Measurements from ENCODE around the gene CD320.
A peak's percentile ranks its signal among the peaks of the same experiment; 100 is the strongest.

CD320 gene

DNA sequence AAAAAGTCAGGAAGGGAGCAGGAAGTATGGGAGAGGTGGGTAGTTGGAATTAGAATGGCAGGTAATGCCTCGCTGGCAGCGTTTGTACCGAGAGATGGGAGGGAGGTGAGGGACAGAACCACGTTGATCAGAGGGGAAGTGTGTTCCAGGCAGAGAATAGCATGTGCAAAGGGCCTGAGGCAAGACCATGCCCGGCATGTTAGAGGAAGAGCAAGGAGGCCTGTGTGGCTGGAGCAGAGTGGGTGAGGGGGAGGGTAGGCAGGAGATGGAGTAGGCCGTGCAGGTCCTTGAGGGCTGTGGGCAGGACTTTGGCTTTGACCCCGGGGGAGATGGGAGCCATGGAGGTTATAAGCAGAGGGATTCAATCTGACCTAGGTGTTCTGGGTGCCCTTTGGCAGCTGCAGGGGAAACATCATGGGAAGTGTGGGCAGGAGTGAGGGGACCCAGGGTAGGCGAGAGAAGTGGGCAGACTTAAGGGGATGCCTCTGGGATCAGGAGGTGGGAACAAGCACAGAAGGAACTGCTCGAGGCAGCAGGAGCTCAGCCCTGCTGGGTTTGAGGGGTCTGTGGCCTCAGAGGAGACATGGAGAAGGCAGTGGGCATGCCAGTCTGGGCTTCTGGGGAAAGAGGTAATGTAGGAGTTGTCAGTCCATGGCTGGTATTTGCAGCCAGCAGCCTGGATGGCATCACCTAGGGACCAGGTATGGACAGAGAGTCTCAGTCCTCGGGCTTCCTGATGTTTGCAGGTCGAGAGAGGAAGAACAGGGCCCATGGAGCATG lies 48.8 kb downstream of the CD320 start:
- peak in 3 of 10 donors; percentile 29 to 48 (median 32) for DNase-seq

DNA sequence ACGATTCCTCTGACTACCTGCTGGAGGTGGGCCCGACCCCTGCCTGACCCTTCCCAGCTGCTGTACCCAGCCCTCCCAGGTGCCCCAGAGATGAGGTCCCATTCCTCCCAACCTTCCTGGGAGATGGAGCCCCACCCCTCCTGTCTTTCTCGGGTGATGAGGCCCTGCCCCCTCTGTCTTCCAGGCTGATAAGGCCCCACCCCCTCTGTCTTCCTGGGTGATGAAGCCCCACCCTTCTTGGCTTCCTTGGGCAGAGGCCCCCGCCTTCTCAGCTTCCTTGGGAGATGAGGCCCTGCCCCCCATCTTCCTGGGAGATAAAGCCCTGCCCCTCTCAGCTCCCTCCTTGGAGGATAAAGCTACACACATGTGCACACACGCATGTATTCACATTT lies 51.1 kb downstream of the CD320 start:
- peak in 2 of 10 donors; percentile 26 to 35 for DNase-seq
- intact Hi-C loops (cut with DNase I), result loop anchor here (10.0 kb wide), 1 partner anchor 282 kb away; no protein-coding TSS in a partner anchor

More for the DNA sequence above, 48.8 kb downstream of the CD320 start:
- intact Hi-C loops (cut with DNase I), result loop anchor here (10.0 kb wide), 1 partner anchor 285 kb away; no protein-coding TSS in a partner anchor

DNA sequence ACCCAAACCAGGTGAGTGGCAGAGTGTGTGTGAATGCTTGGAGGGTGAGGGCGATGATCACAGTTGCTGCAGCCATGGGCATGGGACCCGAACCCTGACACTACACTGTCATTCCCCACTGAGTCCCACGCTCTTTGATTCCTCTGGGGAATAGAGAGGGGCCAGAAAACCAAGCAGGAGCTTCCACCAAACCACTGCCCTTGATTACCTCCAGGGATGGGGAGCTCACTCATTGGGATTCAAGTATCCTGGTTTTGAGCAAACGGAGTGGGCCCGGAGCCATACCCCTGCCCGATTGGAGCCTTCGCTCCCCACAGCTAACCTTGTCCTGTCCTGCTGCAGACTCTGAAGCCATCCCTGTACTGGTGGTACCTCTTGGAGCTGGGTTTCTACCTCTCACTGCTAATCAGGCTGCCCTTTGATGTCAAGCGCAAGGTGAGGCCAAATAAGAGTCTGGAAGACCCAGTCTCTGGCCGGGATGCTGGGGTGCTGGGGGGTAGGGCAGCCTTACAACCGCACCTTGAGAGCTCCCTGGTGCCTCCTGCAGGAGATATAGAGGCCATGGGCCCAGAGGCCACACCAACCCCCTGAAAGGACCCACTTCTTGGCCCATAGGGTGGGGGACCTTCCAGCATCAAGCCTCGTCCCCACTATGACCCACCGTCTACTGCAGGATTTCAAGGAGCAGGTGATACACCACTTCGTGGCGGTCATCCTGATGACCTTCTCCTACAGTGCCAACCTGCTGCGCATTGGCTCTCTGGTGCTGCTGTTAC lies 51.7 kb downstream of the CD320 start:
- peak in 3 of 10 donors; percentile 6 to 55 (median 43) for DNase-seq
- intact Hi-C loops (cut with DNase I), result loop anchor here (10.0 kb wide), 1 partner anchor 282 kb away; no protein-coding TSS in a partner anchor

DNA sequence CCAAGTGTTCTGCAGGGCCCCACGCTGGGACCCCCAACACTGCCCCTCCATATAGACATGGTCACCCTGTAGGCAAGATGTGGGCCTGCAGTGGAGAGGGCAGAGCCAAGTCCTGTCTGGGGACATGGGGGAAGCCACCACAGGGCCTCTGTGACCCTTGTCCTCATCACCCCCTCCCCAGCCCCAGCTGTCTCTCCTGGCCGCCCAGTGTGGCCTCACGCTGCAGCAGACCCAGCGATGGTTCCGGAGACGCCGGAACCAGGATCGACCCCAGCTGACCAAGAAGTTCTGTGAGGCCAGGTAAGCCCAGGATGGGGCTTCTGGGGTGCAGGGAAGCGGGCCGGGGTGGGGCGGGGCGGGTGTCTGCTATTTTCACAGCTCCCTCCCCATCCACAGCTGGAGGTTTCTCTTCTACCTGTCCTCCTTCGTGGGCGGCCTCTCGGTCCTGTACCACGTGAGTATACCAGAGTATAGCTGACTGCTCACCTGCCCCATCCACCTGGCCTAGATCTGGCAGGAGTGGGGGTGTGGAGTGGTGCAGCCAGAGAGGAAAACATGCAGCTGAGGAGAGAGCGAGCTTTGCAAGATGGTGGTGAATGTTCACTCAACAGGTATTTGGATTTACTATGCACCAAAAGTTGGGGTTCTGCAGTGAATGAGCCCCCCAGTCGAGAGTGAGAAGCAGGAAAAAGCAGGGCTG lies 52.6 kb downstream of the CD320 start:
- intact Hi-C loops (cut with DNase I), result loop anchor here (10.0 kb wide), 1 partner anchor 281 kb away; no protein-coding TSS in a partner anchor

DNA sequence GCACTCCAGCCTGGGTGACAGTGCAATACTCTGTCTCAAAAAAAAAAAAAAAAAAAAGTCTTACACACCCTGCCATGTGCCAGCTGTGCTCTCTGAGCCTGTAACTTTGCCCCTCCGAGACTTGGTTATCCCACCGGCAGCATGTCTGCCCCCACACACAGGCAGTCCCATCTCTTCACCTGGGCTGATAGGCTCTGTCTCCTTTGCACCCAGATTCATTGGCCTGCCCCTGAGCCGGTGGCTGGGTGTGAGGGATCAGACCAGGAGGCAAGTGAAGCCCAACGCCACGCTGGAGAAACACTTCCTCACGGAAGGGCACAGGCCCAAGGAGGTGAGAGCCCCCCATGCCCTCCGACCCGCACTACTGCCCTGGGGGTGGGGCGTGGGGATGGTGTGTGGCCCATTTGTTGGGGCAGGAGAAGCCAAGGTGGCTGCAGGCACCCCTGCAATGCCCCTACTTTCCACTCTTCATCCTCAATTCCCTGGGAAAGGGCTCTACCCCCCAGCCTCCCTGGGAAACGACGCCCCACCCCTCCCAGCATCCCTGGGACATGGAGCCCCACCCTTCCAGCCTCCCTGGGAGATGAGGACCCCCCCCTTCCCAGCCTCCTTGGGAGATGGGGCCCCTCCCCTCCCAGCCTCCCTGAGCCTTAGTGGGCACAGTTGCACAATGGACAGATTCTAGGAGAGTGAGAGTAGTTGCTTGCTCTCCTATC lies 53.7 kb downstream of the CD320 start:
- intact Hi-C loops (cut with DNase I), result loop anchor here (5.0 to 10.0 kb wide), 2 partner anchors 280 to 312 kb away; partner anchors contain the start of gene TIMM44
- peak in 2 of 10 donors; percentile 53 to 62 for DNase-seq

More for the DNA sequence above, 52.6 kb downstream of the CD320 start:
- peak in 3 of 10 donors; percentile 23 to 78 (median 74) for DNase-seq

DNA sequence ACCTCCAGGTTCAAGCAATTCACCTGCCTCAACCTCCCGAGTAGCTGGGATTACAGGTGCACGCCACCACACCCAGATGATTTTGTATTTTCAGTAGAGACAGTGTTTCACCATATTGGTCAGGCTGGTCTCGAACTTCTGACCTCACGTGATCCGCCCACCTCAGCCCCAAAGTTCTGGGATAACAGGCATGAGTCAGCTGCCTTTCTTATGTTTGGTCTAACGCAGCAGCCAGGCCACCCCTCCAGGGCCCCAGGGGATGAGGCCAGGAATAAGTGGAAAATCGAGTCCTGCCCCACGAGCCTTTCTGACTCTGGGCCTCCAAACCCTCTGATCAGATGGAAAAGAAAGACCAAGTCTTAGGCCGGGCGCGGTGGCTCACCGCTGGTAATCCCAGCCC lies 54.5 kb downstream of the CD320 start:
- DNase-seq, result no peak
- intact Hi-C loops (cut with DNase I), result loop anchor here (1.0 to 10.0 kb wide), 4 partner anchors 43 to 311 kb away; partner anchors contain the start of gene TIMM44

DNA sequence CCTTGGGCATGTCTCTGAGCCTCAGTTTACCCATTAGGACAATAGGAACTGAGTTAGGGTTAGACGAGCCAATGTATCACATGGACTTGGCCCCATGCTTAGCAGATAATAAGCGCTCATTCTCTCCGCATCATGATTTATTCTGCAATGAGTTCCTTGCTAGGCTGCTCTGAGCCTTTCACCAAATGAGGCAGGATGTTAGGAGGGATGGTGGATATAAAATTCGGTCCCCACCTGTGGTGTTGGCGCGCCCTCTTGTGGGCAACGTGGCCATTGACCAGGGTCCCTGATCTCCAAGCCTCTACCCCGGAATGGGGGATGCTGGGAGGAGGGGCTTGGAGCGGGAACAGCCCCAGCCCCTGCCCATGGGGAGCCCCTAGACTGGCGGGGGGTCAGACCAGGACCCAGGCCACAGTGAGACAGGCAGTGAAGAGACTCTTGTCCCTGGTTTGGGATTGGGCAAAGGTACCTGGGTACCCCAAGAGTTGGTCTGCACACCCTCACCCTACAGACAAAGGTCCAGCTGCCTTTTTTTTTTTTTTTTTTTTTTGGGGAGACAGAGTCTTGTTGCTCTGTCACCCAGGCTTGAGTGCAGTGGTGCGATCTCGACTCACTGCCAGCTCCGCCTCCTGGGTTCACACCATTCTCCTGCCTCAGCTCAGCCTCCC lies 55.1 kb downstream of the CD320 start:
- intact Hi-C loops (cut with DNase I), result loop anchor here (1.0 to 10.0 kb wide), 4 partner anchors 42 to 311 kb away; partner anchors contain the start of gene TIMM44
- peak; percentile 71 to 98 (median 88) for DNase-seq

All from posterior cingulate gyrus (tissue), 11 donors.